ENCODE measurements around the gene PPP4C. TPM values are rescaled to one million over a fixed set of nuclear protein-coding genes. Genes with fewer than 3 reads are reported as not detected.

PPP4C gene
- total and polyA plus RNA-seq, 3 donors from 2014 or later = 82.1 to 154 (median 109) TPM

DNA sequence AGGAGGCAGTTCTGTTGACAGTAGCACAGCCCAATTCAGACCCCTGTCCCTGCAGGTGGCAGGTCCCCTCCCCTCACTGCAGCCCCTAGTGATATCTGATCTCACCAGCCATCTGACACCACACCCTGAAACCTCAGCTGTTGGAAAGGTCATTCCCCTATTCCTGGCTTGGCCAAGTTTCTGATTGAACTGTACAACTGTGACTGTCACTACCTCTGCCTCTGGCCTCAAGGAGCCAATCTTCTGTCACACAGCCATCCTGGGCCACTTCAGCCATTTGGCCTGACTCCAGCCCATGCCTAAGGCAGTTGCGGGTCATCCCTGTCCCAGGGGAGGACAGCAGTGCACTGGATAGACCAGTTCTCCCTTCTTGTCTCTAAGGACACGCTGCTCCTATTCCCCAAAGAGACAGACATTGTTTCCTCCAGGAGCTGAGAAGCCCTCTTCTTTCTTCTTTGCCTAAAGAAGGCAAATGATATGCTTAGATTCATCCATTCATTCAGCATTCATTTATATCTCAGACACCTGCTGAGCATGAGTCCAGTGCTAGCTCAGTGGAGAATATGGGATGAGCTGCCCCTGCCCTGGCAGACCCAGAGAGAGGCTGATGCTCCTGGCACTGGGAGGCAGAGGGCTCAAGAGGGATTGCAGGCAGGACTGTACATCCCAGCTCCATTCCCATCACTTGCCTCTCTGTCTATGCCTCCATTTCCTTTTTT lies 14.8 kb upstream of the PPP4C start:
- 63 to 71% methylated on average over 2 of the region's 2 CpGs for WGBS, 2 donors

DNA sequence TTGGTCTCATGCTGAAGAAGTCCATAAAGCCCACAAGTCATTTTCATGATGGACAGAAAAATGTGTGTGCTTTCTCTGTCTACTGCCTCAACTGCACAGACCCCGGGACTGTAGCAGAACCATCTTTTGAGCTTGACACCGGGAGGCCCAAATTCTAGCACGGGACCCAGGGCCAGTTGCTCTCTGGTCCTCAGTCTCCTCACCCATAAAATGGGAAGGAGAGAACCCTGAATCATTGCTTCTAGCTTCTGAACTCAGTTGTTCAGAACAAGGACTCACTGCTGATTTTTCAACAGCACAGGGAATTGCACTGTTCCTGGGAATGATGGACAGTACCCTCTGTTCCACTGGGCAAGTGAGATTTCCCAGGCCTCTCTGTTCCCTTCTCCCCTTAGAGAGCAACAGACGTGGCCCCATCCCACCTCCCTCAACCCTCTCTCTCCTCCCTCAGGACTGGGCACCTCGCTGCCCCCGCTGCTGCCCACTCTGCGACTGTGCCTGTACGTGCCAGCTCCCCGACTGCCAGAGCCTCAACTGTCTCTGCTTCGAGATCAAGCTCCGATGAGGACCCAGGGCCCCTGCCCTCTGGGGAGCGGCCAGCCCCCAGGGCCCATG lies 12.4 kb upstream of the PPP4C start:
- H3K4me1 ChIP-seq = peaks cover 23% of the 10 kb centered on the region
- peak overlapping the region in 1 of 2 donors; percentile 89 for H3K4me3 ChIP-seq
- TF ChIP-seq, protein P1, sequence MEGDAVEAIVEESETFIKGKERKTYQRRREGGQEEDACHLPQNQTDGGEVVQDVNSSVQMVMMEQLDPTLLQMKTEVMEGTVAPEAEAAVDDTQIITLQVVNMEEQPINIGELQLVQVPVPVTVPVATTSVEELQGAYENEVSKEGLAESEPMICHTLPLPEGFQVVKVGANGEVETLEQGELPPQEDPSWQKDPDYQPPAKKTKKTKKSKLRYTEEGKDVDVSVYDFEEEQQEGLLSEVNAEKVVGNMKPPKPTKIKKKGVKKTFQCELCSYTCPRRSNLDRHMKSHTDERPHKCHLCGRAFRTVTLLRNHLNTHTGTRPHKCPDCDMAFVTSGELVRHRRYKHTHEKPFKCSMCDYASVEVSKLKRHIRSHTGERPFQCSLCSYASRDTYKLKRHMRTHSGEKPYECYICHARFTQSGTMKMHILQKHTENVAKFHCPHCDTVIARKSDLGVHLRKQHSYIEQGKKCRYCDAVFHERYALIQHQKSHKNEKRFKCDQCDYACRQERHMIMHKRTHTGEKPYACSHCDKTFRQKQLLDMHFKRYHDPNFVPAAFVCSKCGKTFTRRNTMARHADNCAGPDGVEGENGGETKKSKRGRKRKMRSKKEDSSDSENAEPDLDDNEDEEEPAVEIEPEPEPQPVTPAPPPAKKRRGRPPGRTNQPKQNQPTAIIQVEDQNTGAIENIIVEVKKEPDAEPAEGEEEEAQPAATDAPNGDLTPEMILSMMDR (IDR thresholded peaks at IDR 0.05) = no peak
- no peak for TF ChIP-seq POLR2A (IDR thresholded peaks at IDR 0.05)
- peak overlapping the region; percentile 93 to 94 for H3K27ac ChIP-seq
- WGBS, 2 donors = 43 to 51% methylated on average over 11 to 12 of the region's 12 CpGs
- no peaks in the 10 kb centered on the region for H3K36me3 ChIP-seq (ENCODE audit: low read depth, missing control alignments)
- intact Hi-C loops (cut with DNase I; ENCODE audit: low total_unique reads) = no loop called here
- no peak for DNase-seq
- no peaks in the 10 kb centered on the region for H3K9me3 ChIP-seq
- no peaks in the 10 kb centered on the region for H3K27me3 ChIP-seq

More for the DNA sequence above, 14.8 kb upstream of the PPP4C start:
- H3K27ac ChIP-seq = no peak overlapping the region
- H3K4me3 ChIP-seq = no peak overlapping the region
- intact Hi-C loops (cut with DNase I; ENCODE audit: low total_unique reads) = no loop called here
- H3K4me1 ChIP-seq = peaks cover 9% of the 10 kb centered on the region
- no peaks in the 10 kb centered on the region for H3K9me3 ChIP-seq
- no peaks in the 10 kb centered on the region for H3K27me3 ChIP-seq
- H3K36me3 ChIP-seq (ENCODE audit: low read depth, missing control alignments) = no peaks in the 10 kb centered on the region
- DNase-seq = no peak
- TF ChIP-seq POLR2A (IDR thresholded peaks at IDR 0.05) = no peak
- TF ChIP-seq, protein P1 (IDR thresholded peaks at IDR 0.05) = no peak

DNA sequence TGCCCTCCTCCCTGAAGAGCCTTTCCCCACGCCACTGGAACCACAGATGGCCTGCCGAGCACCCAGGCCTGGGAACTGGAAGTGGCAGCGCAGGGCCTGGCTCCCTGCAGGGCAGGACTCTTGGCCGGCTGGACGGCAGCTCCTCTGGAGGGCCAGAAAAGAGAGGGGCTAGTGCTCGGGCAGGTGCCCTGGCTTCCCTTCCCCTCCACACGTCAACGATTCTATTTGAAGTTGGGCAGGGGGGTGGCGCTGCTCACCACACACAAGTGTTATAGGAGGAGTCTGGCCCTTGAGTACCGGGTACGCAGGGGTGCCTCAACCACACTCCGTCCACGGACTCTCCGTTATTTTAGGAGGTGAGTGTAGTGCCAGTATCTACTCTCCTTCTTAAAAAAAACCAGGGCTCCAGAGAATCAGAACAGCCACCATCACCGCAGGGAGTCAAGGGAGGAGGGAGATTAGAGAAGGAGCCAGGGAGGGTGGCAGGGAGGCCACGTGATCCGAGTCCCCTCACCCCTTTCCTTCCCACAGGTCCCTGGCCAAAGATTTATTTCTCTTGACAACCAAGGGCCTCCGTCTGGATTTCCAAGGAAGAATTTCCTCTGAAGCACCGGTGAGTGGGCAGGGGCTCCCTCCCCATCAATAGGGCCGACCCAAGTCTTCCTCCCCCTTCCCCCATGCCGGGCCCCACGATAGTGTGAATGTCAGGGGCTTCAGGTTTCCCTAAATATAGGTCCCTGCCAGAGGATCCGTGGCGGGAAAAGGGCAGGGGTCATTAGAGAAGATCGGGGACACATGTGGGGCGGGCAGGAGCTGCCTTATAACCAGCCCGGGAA lies 11.7 kb upstream of the PPP4C start:
- H3K4me1 ChIP-seq = peaks cover 31% of the 10 kb centered on the region
- H3K4me3 ChIP-seq = peak overlapping the region; percentile 77 to 89
- H3K9me3 ChIP-seq = no peaks in the 10 kb centered on the region
- TF ChIP-seq, protein P1 (IDR thresholded peaks at IDR 0.05) = peak in 2 of 3 experiments; percentile 22 to 26
- TF ChIP-seq POLR2A (IDR thresholded peaks at IDR 0.05) = no peak
- DNase-seq = peak; percentile 81
- WGBS, 2 donors = 1 to 3% methylated on average over 14 to 27 of the region's 27 CpGs
- no peaks in the 10 kb centered on the region for H3K36me3 ChIP-seq (ENCODE audit: low read depth, missing control alignments)
- intact Hi-C loops (cut with DNase I; ENCODE audit: low total_unique reads) = no loop called here
- H3K27me3 ChIP-seq = no peaks in the 10 kb centered on the region
- H3K27ac ChIP-seq = peak overlapping the region; percentile 93 to 94

- no peak for DNase-seq
- intact Hi-C loops (cut with DNase I; ENCODE audit: low total_unique reads) = no loop called here
- WGBS, 2 donors = 1% methylated on average over 21 of the region's 25 CpGs
- Histone ChIP-seq H3K27ac (peak overlapping the region; percentile 93 to 94), H3K27me3 (no peaks in the 10 kb centered on the region), H3K4me3 (peak overlapping the region; percentile 77 to 89), H3K9me3 (no peaks in the 10 kb centered on the region), H3K36me3 (ENCODE audit: low read depth, missing control alignments) (no peaks in the 10 kb centered on the region), H3K4me1 (peaks cover 37% of the 10 kb centered on the region)
- no peak for TF ChIP-seq POLR2A (IDR thresholded peaks at IDR 0.05)
- TF ChIP-seq, protein P1 (IDR thresholded peaks at IDR 0.05) = no peak
These were observed 11.1 kb upstream of the PPP4C start for GRCh38 chr16:30064729-30065101.
